ENCODE measurements around the gene GALR2. TPM values are rescaled to one million over a fixed set of nuclear protein-coding genes. Genes with fewer than 3 reads are reported as not detected.
A peak's percentile ranks its signal among the peaks of the same experiment; 100 is the strongest.

Gene GALR2
- total and polyA plus RNA-seq, 2 experiments from 2014 or later = 0.18 TPM; not detected in 1

- in situ Hi-C loops (cut with MboI) = no loop called here
- TF ChIP-seq EZH2 (IDR thresholded peaks at IDR 0.05; ENCODE audit: insufficient read depth, poor library complexity, severe bottlenecking) (no peak), EZH2phosphoT487 (IDR thresholded peaks at IDR 0.05; ENCODE audit: insufficient read depth, low read depth) (no peak)
- no peaks in the 10 kb centered on the region for H3K9me3 ChIP-seq (ENCODE audit: low read depth)
- no peaks in the 10 kb centered on the region for H4K20me1 ChIP-seq (ENCODE audit: insufficient read depth)
- H3K27me3 ChIP-seq (replicated peaks; ENCODE audit: insufficient read depth) = no peaks in the 10 kb centered on the region
- H3K4me2 ChIP-seq (ENCODE audit: unreplicated experiment) = no peak overlapping the region
- H3K27ac ChIP-seq = no peak overlapping the region
- WGBS, 2 experiments (ENCODE audit: low coverage in 1 of 2, low lambda C conversion rate in 2 of 2, missing lambda C conversion rate in 2 of 2) = 89 to 92% methylated on average over 12 to 17 of the region's 17 CpGs
- peaks cover 18% of the 10 kb centered on the region for H3F3A ChIP-seq (ENCODE audit: insufficient read depth)
- H2AFZ ChIP-seq = no peak overlapping the region
- no peak for DNase-seq
- no peaks in the 10 kb centered on the region for H3K79me2 ChIP-seq (ENCODE audit: insufficient read depth)
- H3K9ac ChIP-seq = no peak overlapping the region
- peaks cover 6% of the 10 kb centered on the region; the same call in 1 of the 2 replicates for H3K36me3 ChIP-seq (ENCODE audit: low read depth)
- H3K9me2 ChIP-seq (ENCODE audit: insufficient read depth) = no peaks in the 10 kb centered on the region
- no peak overlapping the region for H3K4me3 ChIP-seq
- H3K4me1 ChIP-seq (ENCODE audit: insufficient read depth) = peaks cover 11% of the 10 kb centered on the region
Observed at GRCh38 chr17:76090517-76091129, 16.0 kb downstream of the GALR2 start.

DNA sequence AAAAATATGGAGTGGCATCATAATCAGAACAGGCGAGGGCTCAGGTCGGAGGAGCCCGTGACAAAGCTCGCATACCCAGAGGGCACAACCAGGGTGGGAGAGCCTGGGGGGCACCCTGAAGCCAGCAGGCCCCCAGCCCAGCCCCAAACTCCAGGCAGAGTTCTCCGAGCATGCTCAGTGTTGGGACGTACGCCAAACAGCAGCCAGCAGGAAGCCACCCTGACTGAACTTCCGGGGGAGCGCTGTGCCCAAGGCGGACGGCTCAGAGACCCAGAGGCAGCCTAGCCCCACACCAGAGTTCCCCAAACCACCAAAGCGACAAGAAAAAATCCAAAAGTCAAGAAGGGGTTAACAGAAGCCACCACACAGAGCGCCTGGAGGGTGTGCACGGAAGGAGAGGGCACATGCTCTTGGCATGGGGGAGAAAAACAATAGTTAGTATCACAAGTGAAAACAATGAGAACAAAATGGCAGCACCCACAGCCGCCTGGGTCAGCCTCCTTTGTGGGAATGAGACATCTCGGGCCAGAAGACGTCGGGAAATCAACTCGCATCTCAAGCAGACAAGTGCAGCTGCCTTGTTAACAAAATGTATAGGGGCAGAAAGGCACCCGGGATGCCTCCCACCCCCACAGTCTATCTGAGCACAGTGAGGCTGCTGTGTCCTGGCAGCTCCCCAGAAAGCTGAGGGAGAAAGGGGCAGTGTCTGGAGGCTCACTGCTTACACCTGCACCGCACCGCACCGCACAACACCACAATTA is 17.1 kb downstream of the GALR2 start:
- WGBS, 2 experiments (ENCODE audit: low coverage in 1 of 2, low lambda C conversion rate in 2 of 2, missing lambda C conversion rate in 2 of 2) = 85 to 89% methylated on average over 23 of the region's 23 CpGs
- TF ChIP-seq EZH2 (IDR thresholded peaks at IDR 0.05; ENCODE audit: insufficient read depth, poor library complexity, severe bottlenecking) (no peak), EZH2phosphoT487 (IDR thresholded peaks at IDR 0.05; ENCODE audit: insufficient read depth, low read depth) (no peak)
- no peak overlapping the region for H3K27ac ChIP-seq
- H3K4me3 ChIP-seq = no peak overlapping the region
- peaks cover 6% of the 10 kb centered on the region; the same call in 1 of the 2 replicates for H3K36me3 ChIP-seq (ENCODE audit: low read depth)
- H3K79me2 ChIP-seq (ENCODE audit: insufficient read depth) = 0 out of 2 replicates have a peak, but pooled peaks cover 1% of the 10 kb centered on the region
- H3K4me1 ChIP-seq (ENCODE audit: insufficient read depth) = peaks cover 11% of the 10 kb centered on the region
- H3K27me3 ChIP-seq (replicated peaks; ENCODE audit: insufficient read depth) = no peaks in the 10 kb centered on the region
- H3K9ac ChIP-seq = no peak overlapping the region
- H3F3A ChIP-seq (ENCODE audit: insufficient read depth) = peaks cover 27% of the 10 kb centered on the region
- no peaks in the 10 kb centered on the region for H3K9me3 ChIP-seq (ENCODE audit: low read depth)
- in situ Hi-C loops (cut with MboI) = no loop called here
- no peaks in the 10 kb centered on the region for H4K20me1 ChIP-seq (ENCODE audit: insufficient read depth)
- no peak overlapping the region for H2AFZ ChIP-seq
- no peak overlapping the region for H3K4me2 ChIP-seq (ENCODE audit: unreplicated experiment)
- H3K9me2 ChIP-seq (ENCODE audit: insufficient read depth) = no peaks in the 10 kb centered on the region
- DNase-seq = no peak

DNA sequence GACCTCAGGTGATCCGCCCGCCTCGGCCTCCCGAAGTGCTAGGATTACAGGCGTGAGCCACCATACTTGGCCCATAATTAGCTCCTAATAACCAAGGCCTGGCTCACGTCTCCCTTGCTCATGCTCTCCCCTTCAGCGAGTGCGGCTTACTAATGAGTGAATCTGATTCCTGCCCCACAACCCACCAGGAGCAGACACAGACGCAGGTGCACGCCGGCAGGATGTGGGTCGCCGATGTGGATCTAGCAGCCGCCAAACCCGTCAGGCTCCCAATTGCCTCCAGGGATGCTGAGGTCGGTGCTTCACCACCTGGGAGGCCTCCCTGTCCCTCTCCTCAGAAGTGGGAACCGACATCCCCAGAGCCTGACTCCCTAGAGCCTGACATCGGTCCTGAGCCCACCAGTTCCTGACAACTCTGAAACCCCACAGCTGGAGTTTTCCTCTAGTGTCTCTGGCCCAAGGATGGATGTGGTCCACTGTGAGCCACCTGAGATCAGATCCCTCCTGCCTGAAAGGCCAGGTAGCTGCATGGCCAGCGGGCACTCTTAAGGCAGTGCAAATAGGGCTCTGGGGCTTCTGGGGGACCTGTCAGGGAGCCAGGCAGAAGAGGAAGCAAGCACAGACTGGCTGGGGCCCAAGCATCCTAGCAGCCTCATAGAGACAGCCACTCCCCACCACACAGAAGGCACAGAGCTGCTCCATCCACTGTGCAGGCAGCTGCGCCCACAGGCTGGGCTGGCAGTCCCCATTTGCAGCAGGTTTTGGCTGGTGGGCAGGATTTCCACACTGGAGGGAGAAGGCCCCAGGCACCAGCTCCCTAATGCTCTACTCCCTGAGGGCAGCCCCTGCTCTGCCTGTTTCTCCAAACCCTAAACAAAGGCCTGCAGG is 18.2 kb downstream of the GALR2 start:
- Histone ChIP-seq H3K36me3 (ENCODE audit: low read depth) (peaks cover 16% of the 10 kb centered on the region; the same call in 1 of the 2 replicates), H3K4me1 (ENCODE audit: insufficient read depth) (peaks cover 11% of the 10 kb centered on the region), H4K20me1 (ENCODE audit: insufficient read depth) (no peaks in the 10 kb centered on the region), H3K9me3 (ENCODE audit: low read depth) (no peaks in the 10 kb centered on the region), H3K4me3 (no peak overlapping the region), H3F3A (ENCODE audit: insufficient read depth) (peaks cover 33% of the 10 kb centered on the region), H3K9ac (no peak overlapping the region), H3K27ac (no peak overlapping the region), H3K79me2 (ENCODE audit: insufficient read depth) (0 out of 2 replicates have a peak, but pooled peaks cover 5% of the 10 kb centered on the region), H3K4me2 (ENCODE audit: unreplicated experiment) (no peak overlapping the region), H2AFZ (no peak overlapping the region), H3K27me3 (replicated peaks; ENCODE audit: insufficient read depth) (no peaks in the 10 kb centered on the region), H3K9me2 (ENCODE audit: insufficient read depth) (no peaks in the 10 kb centered on the region)
- in situ Hi-C loops (cut with MboI) = no loop called here
- WGBS, 2 experiments (ENCODE audit: low coverage in 1 of 2, low lambda C conversion rate in 2 of 2, missing lambda C conversion rate in 2 of 2) = 89 to 92% methylated on average over 20 of the region's 20 CpGs
- TF ChIP-seq EZH2 (IDR thresholded peaks at IDR 0.05; ENCODE audit: insufficient read depth, poor library complexity, severe bottlenecking) (no peak), EZH2phosphoT487 (IDR thresholded peaks at IDR 0.05; ENCODE audit: insufficient read depth, low read depth) (no peak)
- no peak for DNase-seq

- H3F3A ChIP-seq (ENCODE audit: insufficient read depth) = peaks cover 33% of the 10 kb centered on the region
- H3K4me3 ChIP-seq = no peak overlapping the region
- WGBS, 2 experiments (ENCODE audit: low coverage in 1 of 2, low lambda C conversion rate in 2 of 2, missing lambda C conversion rate in 2 of 2) = 97 to 98% methylated on average over 11 of the region's 11 CpGs
- peaks cover 22% of the 10 kb centered on the region for H3K36me3 ChIP-seq (ENCODE audit: low read depth)
- peaks cover 11% of the 10 kb centered on the region for H3K4me1 ChIP-seq (ENCODE audit: insufficient read depth)
- no peak for DNase-seq
- in situ Hi-C loops (cut with MboI) = no loop called here
- H3K9ac ChIP-seq = no peak overlapping the region
- no peaks in the 10 kb centered on the region for H3K9me3 ChIP-seq (ENCODE audit: low read depth)
- no peaks in the 10 kb centered on the region for H3K27me3 ChIP-seq (replicated peaks; ENCODE audit: insufficient read depth)
- H3K27ac ChIP-seq = peak overlapping the region; percentile 74; the same call in 1 of the 2 replicates
- H4K20me1 ChIP-seq (ENCODE audit: insufficient read depth) = no peaks in the 10 kb centered on the region
- H3K79me2 ChIP-seq (ENCODE audit: insufficient read depth) = peaks cover 7% of the 10 kb centered on the region; the same call in 1 of the 2 replicates
- TF ChIP-seq EZH2 (IDR thresholded peaks at IDR 0.05; ENCODE audit: insufficient read depth, poor library complexity, severe bottlenecking) (no peak), EZH2phosphoT487 (IDR thresholded peaks at IDR 0.05; ENCODE audit: insufficient read depth, low read depth) (no peak)
- no peaks in the 10 kb centered on the region for H3K9me2 ChIP-seq (ENCODE audit: insufficient read depth)
- no peak overlapping the region for H3K4me2 ChIP-seq (ENCODE audit: unreplicated experiment)
- no peak overlapping the region for H2AFZ ChIP-seq
Observed at GRCh38 chr17:76094046-76094445, 19.5 kb downstream of the GALR2 start.
